ENCODE data around the gene MYH9. TPM values are rescaled to one million over a fixed set of nuclear protein-coding genes. Genes with fewer than 3 reads are reported as not detected.

MYH9 gene
- total RNA-seq, 1 donor from 2014 or later, result 378 TPM

- Histone ChIP-seq H3K4me3 (ENCODE audit: low read depth, low read length) (no peak overlapping the region), H3K36me3 (ENCODE audit: control insufficient read depth, insufficient read depth, low read length) (peaks cover 41% of the 10 kb centered on the region), H3K27me3 (ENCODE audit: control insufficient read depth, insufficient read depth, low read length) (no peaks in the 10 kb centered on the region)
- no peak for DNase-seq (ENCODE audit: low read depth)
- TF ChIP-seq CTCF (IDR thresholded peaks at IDR 0.05; ENCODE audit: insufficient read depth, low read length, severe bottlenecking), result no peak
- no peak for FAIRE-seq
Observed at GRCh38 chr22:36282328-36282831, 105.4 kb downstream of the MYH9 start.

GRCh38 chr22:36281781-36282327 lies 105.9 kb downstream of the MYH9 start:
- H3K4me3 ChIP-seq (ENCODE audit: low read depth, low read length), result no peak overlapping the region
- TF ChIP-seq CTCF (IDR thresholded peaks at IDR 0.05; ENCODE audit: insufficient read depth, low read length, severe bottlenecking), result no peak
- peaks cover 39% of the 10 kb centered on the region for H3K36me3 ChIP-seq (ENCODE audit: control insufficient read depth, insufficient read depth, low read length)
- DNase-seq (ENCODE audit: low read depth) (no peak), FAIRE-seq (no peak)
- H3K27me3 ChIP-seq (ENCODE audit: control insufficient read depth, insufficient read depth, low read length), result no peaks in the 10 kb centered on the region

GRCh38 chr22:36280379-36280778 lies 107.4 kb downstream of the MYH9 start:
- Histone ChIP-seq H3K4me3 (ENCODE audit: low read depth, low read length) (no peak overlapping the region), H3K27me3 (ENCODE audit: control insufficient read depth, insufficient read depth, low read length) (no peaks in the 10 kb centered on the region), H3K36me3 (ENCODE audit: control insufficient read depth, insufficient read depth, low read length) (peaks cover 26% of the 10 kb centered on the region)
- DNase-seq (ENCODE audit: low read depth), result no peak
- no peak for FAIRE-seq
- no peak for TF ChIP-seq CTCF (IDR thresholded peaks at IDR 0.05; ENCODE audit: insufficient read depth, low read length, severe bottlenecking)

- no peaks in the 10 kb centered on the region for H3K27me3 ChIP-seq (ENCODE audit: control insufficient read depth, insufficient read depth, low read length)
- TF ChIP-seq CTCF (IDR thresholded peaks at IDR 0.05; ENCODE audit: insufficient read depth, low read length, severe bottlenecking), result no peak
- DNase-seq (ENCODE audit: low read depth) (no peak), FAIRE-seq (no peak)
- peaks cover 16% of the 10 kb centered on the region for H3K36me3 ChIP-seq (ENCODE audit: control insufficient read depth, insufficient read depth, low read length)
- H3K4me3 ChIP-seq (ENCODE audit: low read depth, low read length), result no peak overlapping the region
Observed at GRCh38 chr22:36279219-36279666, 108.5 kb downstream of the MYH9 start.

GRCh38 chr22:36277482-36278291 lies 110.1 kb downstream of the MYH9 start:
- DNase-seq (ENCODE audit: low read depth) (peak; percentile 61), FAIRE-seq (no peak)
- TF ChIP-seq CTCF (IDR thresholded peaks at IDR 0.05; ENCODE audit: insufficient read depth, low read length, severe bottlenecking), result peak; percentile 85
- no peak overlapping the region for H3K4me3 ChIP-seq (ENCODE audit: low read depth, low read length)
- H3K27me3 ChIP-seq (ENCODE audit: control insufficient read depth, insufficient read depth, low read length), result no peaks in the 10 kb centered on the region
- peaks cover 5% of the 10 kb centered on the region for H3K36me3 ChIP-seq (ENCODE audit: control insufficient read depth, insufficient read depth, low read length)

Data from bronchial epithelial cell (primary cell).